ENCODE data around the gene MRPL16.

GRCh38 chr11:59859673-59860072 is 49.1 kb upstream of the MRPL16 start:
- TF ChIP-seq POLR2AphosphoS5 (IDR thresholded peaks at IDR 0.05) (no peak), CTCF (IDR thresholded peaks at IDR 0.05) (no peak)
